Activated naive CD8-positive, alpha-beta T cell (primary cell): ENCODE measurements around the gene SLC23A2.
"Not testable (repeated sequence)": the region's sequence is repeated elsewhere in the genome, so short reads cannot be mapped to it uniquely, and the experiment has no call there.

Source experiments
- H3K27ac Mint-ChIP-seq: one replicate; pipeline ENCODE4 v1.8.0; 2021; ENCODE audit warnings: mixed read lengths
- H3K27me3 Mint-ChIP-seq: one replicate; pipeline ENCODE4 v1.8.0; 2021; ENCODE audit warnings: mixed read lengths
- H3K36me3 Mint-ChIP-seq: one replicate; pipeline ENCODE4 v1.8.0; 2021; ENCODE audit warnings: mixed read lengths
- H3K4me1 Mint-ChIP-seq: one replicate; pipeline ENCODE4 v1.8.0; 2021; ENCODE audit warnings: low read depth, mixed read lengths
- H3K4me3 Mint-ChIP-seq: one replicate; pipeline ENCODE4 v1.8.0; 2021; ENCODE audit warnings: mild to moderate bottlenecking, mixed read lengths
- H3K9me3 Mint-ChIP-seq: one replicate; pipeline ENCODE4 v1.8.0; 2021; ENCODE audit warnings: low read depth, mixed read lengths

SLC23A2 gene

GRCh38 chr20:4878099-4878498 is 123.2 kb downstream of the SLC23A2 start:
- H3K4me1 Mint-ChIP-seq, H3K27me3 Mint-ChIP-seq, H3K4me3 Mint-ChIP-seq, H3K36me3 Mint-ChIP-seq, H3K27ac Mint-ChIP-seq, H3K9me3 Mint-ChIP-seq: not testable (repeated sequence)

DNA sequence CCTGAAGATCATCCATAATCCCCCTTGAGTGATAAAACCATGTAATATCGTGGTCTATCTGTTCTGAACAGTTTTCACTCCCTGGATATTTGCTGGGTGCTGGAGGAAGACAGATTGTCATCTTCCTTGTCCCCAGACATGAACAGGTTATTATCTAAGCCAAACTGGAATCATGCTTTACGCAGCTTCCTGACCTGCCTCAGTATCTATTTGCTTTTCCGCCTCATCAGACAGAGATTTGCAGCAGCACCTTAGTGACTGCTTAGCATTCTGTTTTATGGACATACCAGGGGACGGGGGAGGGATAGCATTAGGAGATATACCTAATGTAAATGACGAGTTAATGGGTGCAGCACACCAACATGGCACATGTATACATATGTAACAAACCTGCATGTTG is 124.6 kb downstream of the SLC23A2 start:
- H3K9me3 Mint-ChIP-seq, result no peaks in the 10 kb centered on the region
- no peaks in the 10 kb centered on the region for H3K4me1 Mint-ChIP-seq
- H3K27me3 Mint-ChIP-seq, result no peaks in the 10 kb centered on the region
- H3K27ac Mint-ChIP-seq, result no peak overlapping the region
- peaks cover 4% of the 10 kb centered on the region for H3K36me3 Mint-ChIP-seq
- no peak overlapping the region for H3K4me3 Mint-ChIP-seq

DNA sequence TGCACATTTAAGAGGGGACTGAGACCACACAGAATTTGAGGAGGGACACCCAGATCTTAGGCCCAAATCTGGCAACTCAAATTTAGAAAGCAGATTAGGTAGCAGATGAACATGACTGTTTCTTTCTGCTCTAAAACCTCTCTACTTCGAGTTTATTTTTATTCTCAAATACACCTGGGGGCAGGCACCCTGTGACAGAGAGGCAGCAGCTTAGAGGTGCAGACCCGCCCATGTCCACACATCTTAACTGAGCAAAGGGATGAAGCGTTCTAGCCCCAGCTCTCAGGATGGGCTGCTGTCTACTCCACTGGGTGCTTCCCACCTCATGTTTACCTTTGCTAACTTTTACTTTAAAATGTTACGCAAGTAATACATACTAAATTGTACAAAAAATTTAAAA is 125.0 kb downstream of the SLC23A2 start:
- H3K27ac Mint-ChIP-seq, result no peak overlapping the region
- no peak overlapping the region for H3K4me3 Mint-ChIP-seq
- H3K9me3 Mint-ChIP-seq, result no peaks in the 10 kb centered on the region
- H3K27me3 Mint-ChIP-seq, result no peaks in the 10 kb centered on the region
- peaks cover 4% of the 10 kb centered on the region for H3K36me3 Mint-ChIP-seq
- no peaks in the 10 kb centered on the region for H3K4me1 Mint-ChIP-seq

GRCh38 chr20:4875578-4876067 is 125.7 kb downstream of the SLC23A2 start:
- Mint-ChIP-seq H3K27ac (no peak overlapping the region), H3K4me3 (no peak overlapping the region), H3K9me3 (no peaks in the 10 kb centered on the region), H3K36me3 (peaks cover 4% of the 10 kb centered on the region), H3K4me1 (no peaks in the 10 kb centered on the region), H3K27me3 (no peaks in the 10 kb centered on the region)

GRCh38 chr20:4873396-4873795 is 127.9 kb downstream of the SLC23A2 start:
- Mint-ChIP-seq H3K4me1 (no peaks in the 10 kb centered on the region), H3K4me3 (no peak overlapping the region), H3K9me3 (no peaks in the 10 kb centered on the region), H3K27ac (no peak overlapping the region), H3K36me3 (peaks cover 2% of the 10 kb centered on the region), H3K27me3 (no peaks in the 10 kb centered on the region)

- Mint-ChIP-seq H3K27ac (no peak overlapping the region), H3K9me3 (no peaks in the 10 kb centered on the region), H3K27me3 (no peaks in the 10 kb centered on the region), H3K36me3 (peaks cover 2% of the 10 kb centered on the region), H3K4me1 (no peaks in the 10 kb centered on the region), H3K4me3 (no peak overlapping the region)
These were observed 129.8 kb downstream of the SLC23A2 start for GRCh38 chr20:4871486-4871885.

- Mint-ChIP-seq H3K36me3 (peaks cover 2% of the 10 kb centered on the region), H3K27me3 (no peaks in the 10 kb centered on the region), H3K4me1 (no peaks in the 10 kb centered on the region), H3K9me3 (no peaks in the 10 kb centered on the region), H3K4me3 (no peak overlapping the region), H3K27ac (no peak overlapping the region)
These were observed 130.4 kb downstream of the SLC23A2 start for GRCh38 chr20:4870906-4871305.

DNA sequence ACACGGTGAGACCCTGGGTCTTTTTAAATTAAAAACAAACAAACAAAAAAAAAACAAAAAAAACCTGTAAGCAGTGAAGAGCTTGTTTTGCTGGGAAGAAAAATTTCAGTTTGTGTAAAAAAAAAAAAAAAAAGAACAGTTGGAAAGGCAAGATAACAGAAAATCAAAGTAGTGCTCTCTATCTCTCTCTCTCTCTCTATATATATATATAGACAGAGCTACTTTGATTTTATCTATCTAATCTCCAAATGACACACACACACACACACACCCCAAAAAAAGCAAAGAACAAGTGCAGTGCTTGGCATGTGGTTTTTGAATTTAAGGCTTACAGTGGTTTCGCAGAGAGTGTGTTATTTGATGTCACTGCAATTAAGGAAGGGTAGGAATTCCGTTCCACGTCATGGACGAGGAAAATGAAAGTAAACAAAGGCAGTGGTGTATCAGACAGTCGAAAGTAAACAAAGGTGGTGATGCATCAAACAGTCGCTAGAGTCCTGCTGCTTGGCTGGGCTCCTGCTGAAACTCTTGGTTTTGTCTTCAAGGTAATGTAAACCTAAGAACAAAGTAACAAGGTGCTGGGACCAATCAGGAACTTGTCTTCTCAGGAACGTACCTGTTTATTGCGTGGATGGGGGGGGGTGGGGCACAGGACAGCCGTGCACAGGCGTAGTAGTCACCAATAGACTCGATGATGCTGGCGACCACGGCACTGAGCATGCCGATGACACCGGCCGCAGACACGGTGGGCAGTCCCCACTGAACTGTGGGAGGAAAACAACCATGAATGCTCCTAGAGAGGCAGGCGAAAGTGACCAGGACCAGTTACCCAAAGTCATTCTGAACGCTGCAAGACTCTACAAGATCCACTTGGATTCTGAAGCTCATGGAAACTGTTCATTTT is 131.8 kb downstream of the SLC23A2 start:
- Mint-ChIP-seq H3K9me3 (no peaks in the 10 kb centered on the region), H3K27me3 (no peaks in the 10 kb centered on the region), H3K4me3 (no peak overlapping the region), H3K4me1 (no peaks in the 10 kb centered on the region), H3K27ac (no peak overlapping the region), H3K36me3 (peaks cover 2% of the 10 kb centered on the region)

GRCh38 chr20:4867051-4867450 is 134.3 kb downstream of the SLC23A2 start:
- Mint-ChIP-seq H3K4me3 (no peak overlapping the region), H3K27me3 (no peaks in the 10 kb centered on the region), H3K4me1 (no peaks in the 10 kb centered on the region), H3K36me3 (peaks cover 2% of the 10 kb centered on the region), H3K9me3 (no peaks in the 10 kb centered on the region), H3K27ac (peak overlapping the region; percentile 34)

DNA sequence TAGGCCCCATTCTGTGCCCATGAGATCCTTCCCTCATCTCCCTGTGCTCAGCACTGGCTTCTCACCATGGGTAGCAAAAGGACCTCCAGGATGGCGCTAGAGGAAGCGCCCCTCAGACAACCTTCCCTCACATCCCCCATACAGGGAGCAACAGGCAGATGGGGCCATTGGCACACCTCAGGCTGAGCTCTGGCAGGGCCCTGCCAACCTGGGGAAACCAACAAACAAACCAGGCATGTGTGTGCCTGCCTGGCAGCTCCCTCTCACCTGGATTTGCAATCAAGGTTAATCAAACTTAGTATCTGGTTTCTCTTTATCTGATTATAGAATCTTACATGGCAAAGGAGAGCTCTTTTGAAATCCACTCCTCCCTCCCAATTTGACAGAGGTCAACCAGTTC is 134.9 kb downstream of the SLC23A2 start:
- Mint-ChIP-seq H3K9me3 (no peaks in the 10 kb centered on the region), H3K4me3 (no peak overlapping the region), H3K36me3 (peaks cover 6% of the 10 kb centered on the region), H3K4me1 (no peaks in the 10 kb centered on the region), H3K27ac (no peak overlapping the region), H3K27me3 (no peaks in the 10 kb centered on the region)

DNA sequence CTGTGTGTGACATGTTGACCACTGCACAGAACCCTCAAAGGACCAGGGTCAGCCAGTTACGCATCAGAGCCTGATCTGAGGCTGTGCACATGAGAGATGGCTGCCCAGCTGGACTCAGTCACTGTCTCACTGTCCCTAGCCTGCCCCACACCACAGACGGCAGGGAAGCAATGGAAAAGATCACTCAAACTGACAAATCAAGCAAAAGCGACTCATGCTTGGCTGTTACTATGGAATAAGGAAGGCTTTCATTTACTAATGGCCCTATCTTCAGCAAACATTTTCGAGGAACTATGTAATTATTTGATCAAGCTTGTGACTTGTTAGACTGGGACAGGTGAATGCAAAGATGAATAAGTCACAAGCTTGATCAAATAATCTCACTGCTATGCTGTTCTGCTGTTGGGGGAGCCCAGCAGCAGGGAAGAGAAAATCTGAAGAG is 137.0 kb downstream of the SLC23A2 start:
- peaks cover 8% of the 10 kb centered on the region for H3K36me3 Mint-ChIP-seq
- H3K27ac Mint-ChIP-seq, result no peak overlapping the region
- H3K9me3 Mint-ChIP-seq, result no peaks in the 10 kb centered on the region
- no peak overlapping the region for H3K4me3 Mint-ChIP-seq
- H3K27me3 Mint-ChIP-seq, result no peaks in the 10 kb centered on the region
- no peaks in the 10 kb centered on the region for H3K4me1 Mint-ChIP-seq

- Mint-ChIP-seq H3K9me3 (no peaks in the 10 kb centered on the region), H3K4me3 (no peak overlapping the region), H3K4me1 (no peaks in the 10 kb centered on the region), H3K27me3 (no peaks in the 10 kb centered on the region), H3K36me3 (peaks cover 11% of the 10 kb centered on the region), H3K27ac (no peak overlapping the region)
These were observed 138.6 kb downstream of the SLC23A2 start for GRCh38 chr20:4862661-4863060.

DNA sequence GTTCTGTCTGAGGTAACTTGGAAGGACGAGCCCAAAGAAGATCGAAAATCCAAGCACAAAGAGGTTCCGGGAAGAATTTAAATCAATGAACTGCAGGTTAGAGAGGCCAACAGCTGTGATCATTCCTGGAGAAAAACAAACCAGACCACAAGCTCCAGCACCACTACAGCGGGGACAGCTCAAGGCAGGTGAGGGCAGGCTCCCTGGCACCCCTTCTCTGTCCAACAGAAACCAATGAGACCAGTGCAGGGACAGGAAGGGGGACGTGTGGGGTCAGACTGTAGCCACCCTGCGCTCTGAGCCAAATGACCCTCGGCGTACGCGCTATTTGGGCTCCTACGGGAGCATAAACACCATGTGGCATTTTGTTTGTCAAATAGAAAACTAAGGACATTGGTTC is 139.3 kb downstream of the SLC23A2 start:
- Mint-ChIP-seq H3K4me1 (no peaks in the 10 kb centered on the region), H3K27me3 (no peaks in the 10 kb centered on the region), H3K9me3 (no peaks in the 10 kb centered on the region), H3K27ac (no peak overlapping the region), H3K36me3 (peaks cover 14% of the 10 kb centered on the region), H3K4me3 (no peak overlapping the region)

- Mint-ChIP-seq H3K27ac (no peak overlapping the region), H3K4me1 (no peaks in the 10 kb centered on the region), H3K4me3 (no peak overlapping the region), H3K27me3 (no peaks in the 10 kb centered on the region), H3K36me3 (peaks cover 14% of the 10 kb centered on the region), H3K9me3 (no peaks in the 10 kb centered on the region)
These were observed 143.3 kb downstream of the SLC23A2 start for GRCh38 chr20:4858000-4858399.

DNA sequence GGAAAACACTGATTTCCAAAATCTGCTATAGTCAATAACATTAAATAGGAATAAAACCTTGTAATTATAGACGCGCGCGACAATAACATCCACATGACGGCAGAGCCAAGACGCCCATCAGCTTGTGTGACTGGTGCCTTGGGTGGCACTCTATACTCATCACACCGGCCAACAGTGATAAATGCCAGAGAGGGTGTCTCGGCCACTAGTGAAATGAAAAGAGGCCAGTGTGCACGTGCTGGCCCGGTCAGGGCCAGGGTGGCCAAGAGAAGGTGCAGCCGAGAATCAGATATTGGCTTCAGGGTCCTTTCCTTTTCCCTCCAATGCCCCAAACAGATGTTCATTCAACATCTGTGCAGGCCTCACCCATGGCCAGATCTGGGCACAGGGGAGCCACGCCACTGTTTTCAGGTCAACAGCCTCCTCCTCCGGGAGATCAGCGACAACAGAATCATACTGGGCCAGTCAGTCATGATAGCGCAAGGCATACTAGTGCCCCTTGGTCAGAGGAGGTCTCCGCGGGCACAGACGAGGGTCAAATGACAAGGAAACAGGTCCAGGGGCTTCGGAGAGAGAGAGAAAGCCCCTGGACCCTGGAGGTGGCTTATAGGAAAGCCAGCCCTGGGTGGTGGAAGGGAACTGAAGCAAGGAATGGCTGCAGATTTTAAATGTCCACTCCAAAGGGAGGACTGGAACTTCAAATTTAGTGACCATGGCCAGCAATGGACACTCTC is 145.1 kb downstream of the SLC23A2 start:
- Mint-ChIP-seq H3K27me3 (no peaks in the 10 kb centered on the region), H3K36me3 (peaks cover 9% of the 10 kb centered on the region), H3K4me1 (no peaks in the 10 kb centered on the region), H3K4me3 (no peak overlapping the region), H3K27ac (no peak overlapping the region), H3K9me3 (no peaks in the 10 kb centered on the region)
